Jurkat, Clone E6-1 (cell line): Measurements from ENCODE around the gene CACNA2D3.

Source experiments
- DNase-seq: peaks from one replicate; pipeline ENCODE4 v3.0.0-alpha.2; 2011; ENCODE audit warnings: low read depth, low spot score
- H3K4me3 ChIP-seq: 2 replicates; pipeline ENCODE4 v1.5.1; 2011; ENCODE audit warnings: mild to moderate bottlenecking, low read length, control low read depth, moderate library complexity

CACNA2D3 gene

DNA sequence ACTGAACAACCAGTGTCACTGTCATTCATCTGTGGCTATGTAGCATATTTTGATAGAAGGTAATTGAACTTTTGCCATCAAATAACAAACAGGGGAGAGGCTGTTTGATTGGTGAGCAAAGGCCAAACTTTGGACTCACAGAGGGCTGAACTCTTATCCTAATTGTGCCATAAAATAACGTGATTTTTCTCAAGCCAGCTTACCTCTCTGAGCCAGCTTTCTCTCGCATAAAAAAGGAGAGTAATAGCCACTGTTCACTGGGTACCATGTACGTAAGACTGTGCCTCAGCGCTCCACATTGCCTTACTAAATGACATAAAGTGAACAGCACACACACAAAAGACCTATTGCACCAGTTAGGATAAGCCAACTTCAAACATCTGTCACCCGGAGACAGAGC, 588.6 kb downstream of the CACNA2D3 start:
- DNase-seq, result no peak

GRCh38 chr3:54712539-54712938, 590.2 kb downstream of the CACNA2D3 start:
- H3K4me3 ChIP-seq, result no peak overlapping the region
- DNase-seq, result no peak

More for the DNA sequence above, 588.6 kb downstream of the CACNA2D3 start:
- no peak overlapping the region for H3K4me3 ChIP-seq

GRCh38 chr3:54713031-54713430, 590.7 kb downstream of the CACNA2D3 start:
- no peak for DNase-seq
- no peak overlapping the region for H3K4me3 ChIP-seq

DNA sequence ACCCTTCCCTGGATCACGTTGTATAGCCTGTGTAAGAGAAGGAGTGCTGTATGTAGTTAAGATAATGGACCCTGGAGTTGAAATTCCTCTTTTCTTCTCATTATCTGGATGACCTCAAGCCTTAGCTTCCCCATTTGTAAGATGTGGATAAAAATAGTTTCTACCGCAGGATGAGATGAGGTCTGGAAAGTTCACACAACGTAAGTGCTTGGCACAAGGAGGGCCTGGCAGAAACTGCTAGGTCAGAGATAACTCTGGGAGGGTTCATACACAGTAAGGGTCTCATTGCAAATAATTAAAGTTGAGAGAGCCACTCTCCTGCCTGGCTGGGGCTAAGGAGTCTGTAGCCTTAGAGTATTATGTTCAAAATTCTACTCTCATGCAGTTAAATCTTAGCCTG, 591.1 kb downstream of the CACNA2D3 start:
- DNase-seq, result no peak
- H3K4me3 ChIP-seq, result no peak overlapping the region

DNA sequence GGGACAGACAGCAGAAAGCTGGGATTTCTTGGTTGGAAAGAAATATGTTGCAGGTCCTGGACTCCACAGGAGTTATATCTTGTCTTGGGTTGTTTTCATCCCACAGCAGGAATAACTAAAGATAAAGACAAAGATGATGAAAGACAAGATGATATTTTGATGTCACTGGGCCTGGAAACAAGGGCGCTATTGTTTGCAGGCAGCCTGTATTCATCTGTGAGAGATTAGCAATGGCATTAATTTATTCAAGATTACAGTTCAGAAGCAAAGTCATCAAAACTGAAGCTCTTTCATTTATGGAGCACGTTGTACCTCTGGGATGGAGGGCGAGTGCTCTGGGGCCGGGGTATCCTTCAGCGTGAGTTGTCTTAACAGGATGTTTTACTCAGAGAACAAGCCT, 591.7 kb downstream of the CACNA2D3 start:
- DNase-seq, result no peak
- H3K4me3 ChIP-seq, result no peak overlapping the region

DNA sequence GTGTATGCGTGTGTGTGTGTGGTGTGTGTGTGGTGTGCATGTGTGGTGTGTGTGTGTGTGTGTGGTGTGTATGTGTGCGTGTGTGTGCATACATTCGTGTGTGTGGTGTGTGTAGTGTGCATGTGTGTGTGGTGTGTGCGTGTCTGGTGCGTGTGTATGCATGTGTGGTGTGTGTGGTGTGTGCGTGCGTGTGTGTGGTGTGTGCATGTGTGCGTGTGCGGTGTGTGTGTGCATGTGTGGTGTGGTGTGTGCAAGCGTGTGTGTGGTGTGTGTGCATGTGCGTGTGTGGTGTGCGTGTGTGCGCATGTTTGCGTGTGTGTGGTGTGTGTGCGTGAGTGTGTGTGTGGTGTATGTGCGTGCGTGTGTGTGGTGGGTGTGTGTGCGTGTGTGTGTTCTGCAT, 595.2 kb downstream of the CACNA2D3 start:
- no peak for DNase-seq
- H3K4me3 ChIP-seq, result no peak overlapping the region

GRCh38 chr3:54719914-54720313, 597.6 kb downstream of the CACNA2D3 start:
- H3K4me3 ChIP-seq, result no peak overlapping the region
- DNase-seq, result no peak

GRCh38 chr3:54720604-54721003, 598.3 kb downstream of the CACNA2D3 start:
- H3K4me3 ChIP-seq, result no peak overlapping the region
- DNase-seq, result no peak

DNA sequence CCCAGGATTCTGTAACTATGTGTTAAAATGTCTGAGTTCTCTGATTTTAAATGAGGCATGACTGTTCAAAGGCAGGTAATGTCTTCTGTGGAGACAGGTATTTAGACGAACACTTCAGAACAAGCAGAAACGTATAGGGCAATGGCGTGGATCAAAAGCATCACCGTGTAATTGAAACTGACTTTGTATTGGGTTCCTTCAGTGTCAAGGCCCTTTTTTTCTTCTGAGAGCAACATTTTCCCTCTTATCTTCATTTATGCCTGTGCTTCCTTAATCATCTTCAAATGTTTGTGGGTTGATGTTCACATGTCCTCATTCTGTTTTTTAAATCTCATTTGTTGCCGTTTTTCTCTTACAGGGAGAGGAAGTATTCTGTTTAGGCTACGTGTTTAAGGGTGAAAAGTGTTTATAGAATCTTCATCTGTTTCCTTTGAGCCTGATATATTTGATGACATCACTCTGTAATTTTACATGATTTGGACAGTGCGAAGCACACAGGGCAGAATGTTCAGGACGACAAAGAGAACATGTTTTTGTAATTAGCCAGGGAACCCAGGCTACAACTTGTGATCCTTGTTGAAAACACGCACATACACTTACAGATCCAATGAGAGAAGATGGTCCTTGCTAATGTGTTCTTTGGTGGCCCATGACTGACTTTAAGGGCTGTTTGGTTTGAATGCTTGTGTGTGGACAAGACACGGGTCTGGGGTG, 609.5 kb downstream of the CACNA2D3 start:
- H3K4me3 ChIP-seq, result no peak overlapping the region
- DNase-seq, result no peak

DNA sequence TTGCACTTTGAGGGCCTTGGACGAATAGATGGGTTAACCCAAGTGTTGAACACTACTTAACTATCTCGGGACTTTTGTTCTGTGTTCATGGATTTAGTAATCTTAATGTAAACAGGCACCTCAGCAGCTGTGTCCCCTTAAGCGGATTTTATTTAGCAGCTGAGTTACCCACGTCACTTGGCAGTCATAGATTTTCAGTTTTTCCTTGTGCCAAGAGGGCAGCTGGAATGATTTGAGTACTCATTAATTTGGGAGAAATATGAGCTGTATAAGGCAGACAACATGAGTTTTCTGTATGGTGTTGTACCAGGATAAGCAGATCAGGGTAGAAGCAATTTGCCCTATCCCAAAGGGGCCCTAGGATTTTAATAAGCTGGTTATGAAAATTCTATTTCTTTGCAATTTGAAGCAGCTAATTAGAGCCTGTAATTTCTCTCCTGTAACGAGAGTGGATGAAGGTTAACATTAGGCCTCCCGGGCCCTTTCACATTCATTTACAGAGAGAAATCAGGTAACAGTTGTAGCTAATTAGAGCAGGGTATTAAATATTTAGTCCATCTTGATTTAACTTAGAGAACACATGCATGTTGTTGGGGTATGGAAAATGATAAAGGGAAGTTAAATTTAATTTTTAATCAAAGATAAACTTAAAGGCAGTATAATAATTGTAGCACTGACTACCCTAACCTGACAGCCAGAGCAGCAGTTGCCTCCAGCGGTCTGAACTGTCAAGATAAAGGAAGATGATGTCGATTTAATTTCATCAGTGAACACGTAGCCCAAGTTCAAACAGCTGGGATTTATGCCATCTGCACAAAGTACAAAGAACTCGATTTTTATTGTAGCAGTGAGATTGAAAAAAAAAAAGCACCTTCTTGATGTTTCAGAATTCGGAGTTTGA, 611.0 kb downstream of the CACNA2D3 start:
- DNase-seq, result no peak
- H3K4me3 ChIP-seq, result no peak overlapping the region

DNA sequence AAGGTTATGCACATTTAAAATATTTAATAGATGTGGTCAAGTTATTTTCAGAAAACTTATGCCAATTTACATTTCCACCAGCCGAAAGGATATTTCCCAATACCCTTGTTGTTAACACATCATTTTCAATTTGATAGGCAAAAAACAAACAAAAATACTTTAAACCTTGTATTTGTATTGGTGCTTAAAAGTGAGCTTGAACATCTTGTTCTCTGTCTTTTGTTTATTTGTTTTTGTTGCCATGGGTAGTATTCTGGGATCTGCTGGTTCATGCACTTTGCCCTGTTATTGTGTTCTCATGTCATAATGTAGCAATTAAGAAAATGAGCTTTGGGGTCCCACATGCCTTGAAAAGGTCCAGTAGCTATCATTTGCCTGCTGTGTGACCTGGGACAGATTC, 614.1 kb downstream of the CACNA2D3 start:
- DNase-seq, result no peak
- H3K4me3 ChIP-seq, result no peak overlapping the region

GRCh38 chr3:54743755-54744154, 621.4 kb downstream of the CACNA2D3 start:
- H3K4me3 ChIP-seq, result no peak overlapping the region
- DNase-seq, result no peak

DNA sequence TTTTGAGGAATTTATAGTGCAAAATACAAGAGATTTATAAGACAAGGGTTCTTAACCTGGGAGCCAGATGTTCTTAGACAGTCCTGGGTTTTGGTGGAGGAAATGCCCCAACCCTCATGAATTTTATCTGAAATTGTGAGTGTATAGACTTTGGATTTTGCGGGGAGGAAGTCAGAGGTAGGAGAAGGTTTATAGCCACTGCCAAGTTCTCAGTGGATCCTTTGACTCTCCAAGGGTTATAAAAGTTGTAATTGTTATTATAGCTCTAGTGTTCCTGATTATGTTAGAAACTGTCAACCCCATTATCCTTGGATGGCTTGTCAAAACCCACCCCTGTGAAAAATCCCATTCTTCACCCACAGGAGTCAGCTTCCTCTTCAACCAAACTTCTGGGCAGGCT, 621.9 kb downstream of the CACNA2D3 start:
- H3K4me3 ChIP-seq, result no peak overlapping the region
- no peak for DNase-seq

GRCh38 chr3:54745843-54746242, 623.5 kb downstream of the CACNA2D3 start:
- no peak overlapping the region for H3K4me3 ChIP-seq
- no peak for DNase-seq

- no peak overlapping the region for H3K4me3 ChIP-seq
- no peak for DNase-seq
These were observed 624.4 kb downstream of the CACNA2D3 start for GRCh38 chr3:54746722-54747121.

DNA sequence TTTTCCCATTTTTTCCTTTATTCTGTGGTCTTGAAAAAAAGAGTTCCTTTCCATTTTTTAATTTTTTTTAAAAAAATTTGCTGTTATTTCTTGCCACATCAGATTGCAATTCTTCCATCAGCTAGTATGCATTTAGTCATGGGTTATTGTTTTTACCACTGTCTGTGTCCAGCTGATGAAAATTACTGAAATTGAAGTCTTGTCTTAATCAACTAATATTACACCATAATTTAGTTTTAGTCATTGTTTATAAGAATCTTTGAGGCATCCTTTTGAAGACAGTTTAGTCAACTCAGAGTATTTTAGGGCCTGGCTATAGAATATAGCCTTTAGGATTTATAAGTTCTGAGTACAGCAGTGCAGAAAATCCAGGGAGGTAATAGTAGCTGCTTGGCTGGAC, 633.4 kb downstream of the CACNA2D3 start:
- H3K4me3 ChIP-seq, result no peak overlapping the region
- DNase-seq, result no peak

GRCh38 chr3:54756330-54756731, 634.0 kb downstream of the CACNA2D3 start:
- no peak for DNase-seq
- no peak overlapping the region for H3K4me3 ChIP-seq

DNA sequence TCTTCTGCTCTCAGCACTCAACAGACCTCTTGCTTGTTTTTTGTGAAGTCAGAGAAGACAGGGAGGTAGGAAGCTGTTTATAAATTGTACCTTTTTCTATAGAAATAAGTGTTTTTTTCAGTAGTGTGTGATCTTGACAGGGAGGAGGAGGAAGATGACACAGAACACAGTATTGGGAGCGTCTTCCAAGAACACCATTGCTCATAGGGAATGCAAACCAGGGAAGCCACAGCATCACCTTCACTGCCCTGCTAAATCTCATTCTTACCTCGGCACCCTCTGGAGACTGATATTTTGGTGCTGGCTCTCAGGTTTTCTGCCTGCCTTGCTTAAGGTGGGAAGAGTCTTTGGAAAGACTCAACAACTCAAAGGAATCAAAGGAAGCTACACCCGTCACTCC, 636.1 kb downstream of the CACNA2D3 start:
- H3K4me3 ChIP-seq, result no peak overlapping the region
- DNase-seq, result no peak

DNA sequence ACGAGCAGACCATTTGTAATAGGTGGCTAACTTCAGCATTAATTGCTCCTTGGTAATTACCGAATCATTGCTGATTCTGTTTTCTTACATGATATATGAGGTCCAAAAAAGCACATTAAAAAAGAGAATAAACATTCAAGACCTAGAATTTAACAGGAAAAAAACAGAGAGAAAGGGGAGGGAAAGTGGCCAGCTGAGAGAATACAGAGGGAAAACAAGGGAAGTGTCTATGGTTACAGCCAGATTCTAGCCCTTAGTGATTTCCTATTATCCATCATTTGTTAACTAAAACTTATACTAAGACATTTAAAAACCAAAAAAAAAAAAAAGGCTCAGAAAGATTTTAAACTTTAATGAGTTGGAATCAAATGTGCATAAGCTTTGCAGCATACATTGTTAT, 636.8 kb downstream of the CACNA2D3 start:
- no peak for DNase-seq
- no peak overlapping the region for H3K4me3 ChIP-seq

- DNase-seq, result no peak
- no peak overlapping the region for H3K4me3 ChIP-seq
These were observed 637.8 kb downstream of the CACNA2D3 start for GRCh38 chr3:54760201-54760600.

DNA sequence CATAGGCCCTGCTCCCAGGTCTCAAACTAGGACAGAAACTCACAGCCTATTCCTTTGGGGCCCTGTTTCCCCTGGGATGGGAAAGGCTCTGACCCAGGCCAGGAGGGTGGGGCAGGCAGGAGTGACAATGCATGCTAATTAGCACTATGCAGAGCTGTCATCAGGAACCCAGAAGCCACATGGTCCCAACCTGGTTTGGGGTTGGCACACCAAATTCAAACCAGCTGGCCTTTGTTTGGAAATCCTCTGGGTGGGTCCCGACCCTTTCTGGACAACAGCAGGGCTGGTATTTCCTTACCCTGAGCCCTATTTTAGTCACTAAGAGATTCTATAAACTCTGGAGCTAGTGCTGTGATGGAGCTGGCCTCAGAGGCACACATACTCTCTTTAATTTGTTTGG, 639.3 kb downstream of the CACNA2D3 start:
- DNase-seq, result no peak
- H3K4me3 ChIP-seq, result no peak overlapping the region
